GM12891 (cell line): Measurements from ENCODE around the gene EIF3D. TPM values are rescaled to one million over a fixed set of nuclear protein-coding genes. Genes with fewer than 3 reads are reported as not detected.

Source experiments
- DNase-seq: peaks from one replicate; pipeline ENCODE4 v3.0.0; 2011; ENCODE audit warnings: low spot score; ENCODE audit not compliant: insufficient read length
- FAIRE-seq: peaks from 2 replicates; lab custom pipeline; 2011; peaks lifted over from hg19 to GRCh38; lab: Jason Lieb, UNC
- PAX5 ChIP-seq: IDR thresholded peaks from 2 replicates; pipeline ENCODE4 v1.6.1; 2011; ENCODE audit warnings: low read length, moderate library complexity, mild to moderate bottlenecking; ENCODE audit not compliant: insufficient read depth, severe bottlenecking
- POLR2A ChIP-seq: IDR thresholded peaks from 2 replicates; pipeline ENCODE4 v1.6.1; 2011; ENCODE audit warnings: low read depth, low read length, control low read depth
- POLR2AphosphoS5 ChIP-seq: IDR thresholded peaks from 2 replicates; pipeline ENCODE4 v1.6.1; 2011; ENCODE audit warnings: low read depth, low read length, control low read depth
- POU2F2 ChIP-seq: IDR thresholded peaks from 2 replicates; pipeline ENCODE4 v1.6.1; 2011; ENCODE audit warnings: low read depth, mild to moderate bottlenecking, control low read depth, low read length, moderate library complexity
- SPI1 ChIP-seq: IDR thresholded peaks from 2 replicates; pipeline ENCODE4 v1.6.1; 2011; ENCODE audit warnings: low read depth, low read length, control low read depth
- TAF1 ChIP-seq: IDR thresholded peaks from 2 replicates; pipeline ENCODE4 v1.6.1; 2011; ENCODE audit warnings: low read depth, low read length, control low read depth
- polyA plus RNA-seq: library from polyadenylated mRNA; unstranded; fragments of >200 nt; gene quantifications from one replicate; pipeline ENCODE4 v1.2.1, GENCODE V29; 2012; ENCODE audit warnings: low read depth, missing spikeins, inconsistent platforms; ENCODE audit not compliant: missing spikeins

Gene EIF3D
- polyA plus RNA-seq, result 325 TPM

- DNase-seq, result peak; percentile 82
- peak; percentile 96 for TF ChIP-seq POLR2A
- no peak for TF ChIP-seq PAX5
- peak; percentile 82 for TF ChIP-seq POU2F2
- TF ChIP-seq SPI1, result peak; percentile 74
- peak; percentile 98 for TF ChIP-seq TAF1
- TF ChIP-seq POLR2AphosphoS5, result peak; percentile 97
- FAIRE-seq, result peak; percentile 99
These were observed at the start of gene EIF3D for GRCh38 chr22:36528795-36529751. Gene EIF3D, minus strand, starts transcription at chr22:36529166. Its CDS starts 3,045 bp downstream, at chr22:36526121.

GRCh38 chr22:36578619-36579018 is 49.7 kb upstream of the EIF3D start:
- FAIRE-seq (no peak), DNase-seq (no peak)
- TF ChIP-seq TAF1 (no peak), POLR2AphosphoS5 (no peak), POU2F2 (no peak), PAX5 (no peak), POLR2A (no peak), SPI1 (no peak)

- no peak for TF ChIP-seq PAX5
- no peak for TF ChIP-seq SPI1
- TF ChIP-seq POLR2AphosphoS5, result no peak
- TF ChIP-seq POLR2A, result no peak
- no peak for TF ChIP-seq TAF1
- TF ChIP-seq POU2F2, result no peak
- FAIRE-seq, result no peak
- no peak for DNase-seq
These were observed 48.1 kb upstream of the EIF3D start for GRCh38 chr22:36577019-36577418.

- no peak for FAIRE-seq
- DNase-seq, result no peak
- TF ChIP-seq SPI1, result no peak
- no peak for TF ChIP-seq POLR2AphosphoS5
- no peak for TF ChIP-seq TAF1
- no peak for TF ChIP-seq POLR2A
- no peak for TF ChIP-seq POU2F2
- TF ChIP-seq PAX5, result no peak
These were observed 45.8 kb upstream of the EIF3D start for GRCh38 chr22:36574728-36575127.

DNA sequence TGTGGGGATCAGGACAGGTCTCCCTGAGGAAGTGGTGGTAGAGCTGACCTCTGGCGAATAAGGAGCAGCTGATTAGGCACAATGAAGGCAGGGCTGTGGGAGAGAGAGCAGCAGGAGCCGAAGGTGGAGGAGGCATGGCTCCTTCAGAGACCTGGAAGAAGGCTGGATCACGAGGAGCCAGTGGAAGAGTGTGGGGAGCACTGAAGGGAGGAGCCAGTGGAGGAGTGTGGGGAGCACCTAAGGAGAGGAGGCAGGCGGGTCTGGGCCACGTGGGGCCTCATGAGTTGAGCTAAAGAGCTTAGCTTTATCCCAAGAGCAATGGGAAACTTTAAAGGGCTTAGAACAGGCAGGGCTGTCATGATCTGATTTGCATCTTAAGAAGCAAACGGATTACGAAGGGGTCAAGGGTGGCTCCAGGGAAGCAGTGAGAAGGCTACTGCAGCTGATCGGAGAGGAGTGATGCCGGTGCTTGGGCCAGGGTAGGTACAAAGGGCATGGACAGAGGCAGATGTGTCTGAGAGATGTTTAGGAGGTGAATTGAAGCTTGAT is 44.9 kb upstream of the EIF3D start:
- FAIRE-seq (no peak), DNase-seq (no peak)
- TF ChIP-seq TAF1, result no peak

GRCh38 chr22:36571991-36572390 is 43.0 kb upstream of the EIF3D start:
- TF ChIP-seq SPI1 (no peak), POLR2A (no peak), POLR2AphosphoS5 (no peak), PAX5 (no peak), POU2F2 (no peak), TAF1 (no peak)
- DNase-seq (no peak), FAIRE-seq (no peak)

GRCh38 chr22:36569999-36570398 is 41.0 kb upstream of the EIF3D start:
- DNase-seq, result no peak
- FAIRE-seq, result no peak
- no peak for TF ChIP-seq POLR2AphosphoS5
- TF ChIP-seq TAF1, result no peak
- TF ChIP-seq POU2F2, result no peak
- TF ChIP-seq PAX5, result no peak
- no peak for TF ChIP-seq SPI1
- no peak for TF ChIP-seq POLR2A

- TF ChIP-seq TAF1, result no peak
- no peak for TF ChIP-seq SPI1
- TF ChIP-seq POLR2A, result no peak
- TF ChIP-seq PAX5, result no peak
- no peak for TF ChIP-seq POU2F2
- no peak for TF ChIP-seq POLR2AphosphoS5
- FAIRE-seq (no peak), DNase-seq (no peak)
These were observed 39.9 kb upstream of the EIF3D start for GRCh38 chr22:36568846-36569245.

GRCh38 chr22:36566720-36567119 is 37.8 kb upstream of the EIF3D start:
- FAIRE-seq (no peak), DNase-seq (no peak)
- no peak for TF ChIP-seq TAF1
- TF ChIP-seq PAX5, result no peak
- TF ChIP-seq POU2F2, result no peak
- TF ChIP-seq SPI1, result no peak
- no peak for TF ChIP-seq POLR2AphosphoS5
- no peak for TF ChIP-seq POLR2A
